Thyroid gland (tissue), 4 donors: ENCODE results near the gene C1QC.

Experiments
- POLR2A ChIP-seq, 2 donors: fragments of 450-650 bp; IDR thresholded peaks; one replicate each; pipeline ENCODE4 v1.6.1; 2017; ENCODE audit warnings: antibody characterized with exemption in 2 of 2, mild to moderate bottlenecking in 2 of 2, moderate library complexity in 1 of 2
- TF ChIP-seq, protein P1 (sequence below), 6 experiments: fragments of 200-600 bp in 3 of 6; fragments of 450-650 bp in 3 of 6; sonication (generic) in 3 of 6; IDR thresholded peaks; one replicate each; pipeline ENCODE4 v1.5.1; 2016 to 2019; ENCODE audit warnings: antibody characterized with exemption in 6 of 6, mild to moderate bottlenecking in 2 of 6, inconsistent platforms in 1 of 6, moderate library complexity in 1 of 6

DNA sequence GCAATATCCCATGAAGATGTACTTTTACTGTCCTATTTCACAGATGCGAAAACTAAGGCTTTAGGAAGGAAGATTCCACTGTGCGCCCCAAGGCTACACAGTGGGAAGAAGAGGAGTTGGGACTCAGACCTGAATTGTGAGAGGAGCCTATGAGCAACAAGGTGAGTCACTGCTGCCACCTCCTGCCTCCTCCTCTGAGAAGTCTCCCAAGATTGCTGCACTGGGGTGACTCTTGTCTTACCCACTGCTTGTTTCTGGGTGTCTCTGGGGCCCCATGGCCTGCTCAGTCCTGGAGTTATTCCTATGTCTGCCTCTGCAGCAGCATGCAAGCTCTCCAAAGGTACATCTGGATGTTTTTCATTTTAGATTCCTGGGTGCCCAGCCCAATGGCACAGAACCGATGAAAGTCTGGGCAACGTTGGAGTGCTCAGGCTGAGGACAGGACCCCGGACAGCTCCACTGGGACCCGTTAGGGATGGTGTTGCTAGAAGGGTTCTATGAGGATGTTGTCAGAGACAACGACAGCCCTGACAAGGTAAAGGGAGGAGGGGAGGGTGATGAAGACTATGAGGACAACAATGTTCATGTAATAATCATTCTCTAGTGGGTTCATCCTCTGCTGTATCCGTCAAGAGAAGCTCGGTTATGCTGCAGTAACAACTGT is 18.0 kb upstream of the C1QC start:
- TF ChIP-seq, protein P1, sequence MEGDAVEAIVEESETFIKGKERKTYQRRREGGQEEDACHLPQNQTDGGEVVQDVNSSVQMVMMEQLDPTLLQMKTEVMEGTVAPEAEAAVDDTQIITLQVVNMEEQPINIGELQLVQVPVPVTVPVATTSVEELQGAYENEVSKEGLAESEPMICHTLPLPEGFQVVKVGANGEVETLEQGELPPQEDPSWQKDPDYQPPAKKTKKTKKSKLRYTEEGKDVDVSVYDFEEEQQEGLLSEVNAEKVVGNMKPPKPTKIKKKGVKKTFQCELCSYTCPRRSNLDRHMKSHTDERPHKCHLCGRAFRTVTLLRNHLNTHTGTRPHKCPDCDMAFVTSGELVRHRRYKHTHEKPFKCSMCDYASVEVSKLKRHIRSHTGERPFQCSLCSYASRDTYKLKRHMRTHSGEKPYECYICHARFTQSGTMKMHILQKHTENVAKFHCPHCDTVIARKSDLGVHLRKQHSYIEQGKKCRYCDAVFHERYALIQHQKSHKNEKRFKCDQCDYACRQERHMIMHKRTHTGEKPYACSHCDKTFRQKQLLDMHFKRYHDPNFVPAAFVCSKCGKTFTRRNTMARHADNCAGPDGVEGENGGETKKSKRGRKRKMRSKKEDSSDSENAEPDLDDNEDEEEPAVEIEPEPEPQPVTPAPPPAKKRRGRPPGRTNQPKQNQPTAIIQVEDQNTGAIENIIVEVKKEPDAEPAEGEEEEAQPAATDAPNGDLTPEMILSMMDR (IDR thresholded peaks at IDR 0.05): no peak
- TF ChIP-seq POLR2A (IDR thresholded peaks at IDR 0.05): no peak
